ENCODE measurements around the gene NBEAL2. TPM values are rescaled to one million over a fixed set of nuclear protein-coding genes. Genes with fewer than 3 reads are reported as not detected.

Gene NBEAL2
- total and polyA plus RNA-seq, 10 of the 15 experiments (the other 5 are each of a cell fraction or from before 2014, with no cell fraction given), result 0.07 to 127 (median 29.4) TPM

- TF ChIP-seq JUND (IDR thresholded peaks at IDR 0.05; ENCODE audit: low read depth, low read length) (no peak), RELA (IDR thresholded peaks at IDR 0.05; ENCODE audit: borderline replicate concordance, partially characterized antibody) (peak; percentile 98), BCL11A (IDR thresholded peaks at IDR 0.05; ENCODE audit: low read depth, low read length) (peak; percentile 58; the same call in 1 of the 2 replicates), SMARCA5 (IDR thresholded peaks at IDR 0.05) (peak; percentile 64; the same call in 1 of the 2 replicates), ZBTB40 (IDR thresholded peaks at IDR 0.05; ENCODE audit: borderline replicate concordance) (no peak), MEF2B (IDR thresholded peaks at IDR 0.05; ENCODE audit: partially characterized antibody, poor library complexity, severe bottlenecking) (peak; percentile 70), MTA2 (IDR thresholded peaks at IDR 0.05; ENCODE audit: low read depth) (peak; percentile 64; the same call in 1 of the 2 replicates), EED (IDR thresholded peaks at IDR 0.05; ENCODE audit: low read depth) (peak; percentile 61)
Observed at GRCh38 chr3:46990573-46991374, 11.3 kb downstream of the NBEAL2 start (continued).

All from GM12878 (cell line).